HG02885 (cell line): ENCODE measurements around the gene SLC43A3.

ENCODE experiments used
- ATAC-seq: cut with Tn5 transposase; IDR thresholded peaks from one replicate; pipeline ENCODE4 v1.9.1; 2021; ENCODE audit warnings: mild to moderate bottlenecking; ENCODE audit not compliant: unreplicated experiment, poor library complexity

Gene SLC43A3

DNA sequence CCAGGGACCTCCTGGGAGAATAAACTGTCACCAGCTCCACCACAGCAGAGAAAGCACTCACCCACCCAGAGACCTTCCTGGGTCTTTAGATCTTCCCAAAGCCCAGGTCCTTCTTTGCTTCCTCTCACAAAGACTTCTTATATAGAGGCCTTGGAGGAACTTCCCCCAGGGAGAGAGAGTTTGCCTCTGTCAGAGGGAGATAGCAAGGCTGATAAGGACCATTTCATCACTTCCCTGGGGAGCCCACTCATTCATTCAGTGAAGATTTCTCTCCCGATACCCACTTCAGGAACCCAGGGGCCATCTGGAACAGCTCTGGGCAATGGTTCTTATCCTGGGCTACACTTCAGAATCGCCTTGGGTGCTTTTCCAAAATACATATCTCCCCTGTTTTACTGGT is 36.4 kb downstream of the SLC43A3 start, which contains the start of gene PRG2:
PRG2 (minus strand) TSS at position 116 of the 400 bp plus-strand sequence. CDS start 706 bp downstream, outside the sequence.
- no peak for ATAC-seq

DNA sequence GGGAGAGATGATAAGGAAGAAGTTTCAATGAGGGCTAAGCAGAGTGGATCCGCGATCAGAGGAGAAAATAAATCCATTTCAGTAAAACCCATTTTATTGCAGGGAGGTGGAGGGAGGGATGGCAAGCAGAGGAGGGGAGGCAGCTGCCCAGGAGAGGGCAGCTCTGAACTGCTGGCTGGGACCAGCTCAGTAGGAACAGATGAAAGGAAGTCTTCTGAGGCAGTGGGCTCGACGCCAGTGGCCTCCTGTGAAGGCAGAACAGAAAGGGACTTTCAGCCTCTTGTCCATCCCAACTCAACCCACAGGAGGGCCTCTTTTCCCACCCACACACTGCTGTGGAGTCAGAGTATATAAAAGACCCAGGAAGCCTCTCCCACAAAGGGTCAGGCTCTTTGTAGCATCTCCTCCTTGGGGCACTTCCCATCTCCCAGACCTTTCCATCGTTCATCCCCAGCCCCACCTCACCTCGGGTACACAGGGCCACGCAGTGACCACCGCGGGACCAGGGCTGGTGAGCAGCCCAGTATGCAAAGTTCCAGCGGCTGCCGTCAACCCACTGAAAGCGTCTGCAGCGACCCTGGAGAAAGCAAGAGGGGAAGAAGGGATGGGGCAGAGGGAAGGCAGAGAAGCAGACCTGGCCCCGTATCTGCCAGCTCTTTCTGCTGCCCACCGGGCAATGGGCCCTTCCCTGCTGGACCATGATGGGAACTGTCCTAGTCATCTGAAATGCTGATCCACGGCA is 39.5 kb downstream of the SLC43A3 start:
- ATAC-seq: no peak

DNA sequence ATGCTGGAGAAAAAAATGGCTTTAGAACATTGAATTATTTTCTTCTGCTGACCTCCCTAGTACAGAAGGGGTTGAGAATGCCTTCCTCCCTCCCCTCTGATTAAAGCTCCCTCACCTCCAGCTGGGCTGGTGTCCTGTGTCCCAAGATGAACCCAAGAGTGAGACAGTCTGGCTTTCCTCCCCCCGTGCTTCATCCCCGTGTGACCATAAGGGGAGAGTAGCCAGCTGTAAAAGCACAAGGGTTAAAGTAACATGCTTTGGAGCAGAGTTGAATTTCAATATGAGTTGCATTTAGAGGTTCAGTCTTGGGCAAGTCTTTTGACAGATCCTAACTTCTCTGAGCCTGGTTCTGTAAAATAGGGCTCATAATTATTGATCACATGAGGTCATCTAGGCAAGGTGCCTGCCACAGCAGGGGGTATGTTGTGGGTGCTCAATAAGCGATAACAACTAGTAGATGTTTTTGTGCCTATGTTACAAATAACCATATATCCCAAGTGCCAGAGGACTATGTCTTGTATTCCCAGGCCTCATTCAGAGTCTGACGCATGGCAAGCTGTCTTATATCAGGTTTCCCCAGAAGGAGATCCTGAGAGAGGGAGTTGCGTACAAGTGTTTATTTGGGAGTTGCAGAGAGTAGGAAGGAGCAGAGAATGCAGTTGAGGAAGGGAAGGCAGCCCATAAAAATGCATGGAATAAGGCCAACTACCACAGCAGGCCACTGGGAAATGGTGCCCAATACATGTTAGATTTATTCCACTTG is 40.6 kb downstream of the SLC43A3 start:
- no peak for ATAC-seq

DNA sequence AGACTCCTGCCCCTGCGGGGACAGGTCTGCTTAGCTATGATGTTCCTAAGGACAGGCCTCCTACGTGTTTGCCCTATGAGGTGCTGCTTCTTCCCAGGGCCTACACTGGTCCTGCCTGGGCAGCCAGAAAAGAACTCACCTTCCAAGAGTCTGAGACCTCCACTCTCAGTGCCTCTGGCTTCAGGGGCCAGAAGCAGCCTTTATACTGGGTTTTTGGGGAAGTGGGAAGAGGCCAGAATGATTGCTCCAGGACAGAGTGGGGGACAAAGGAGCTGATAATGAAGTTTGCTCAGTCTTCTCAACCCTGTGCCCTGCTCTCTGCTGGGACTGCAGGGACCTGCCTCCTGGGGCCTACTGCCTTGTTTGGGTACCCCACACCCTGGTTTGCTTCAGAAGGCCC is 45.9 kb downstream of the SLC43A3 start, which contains the start of gene PRG3:
PRG3 (minus strand) TSS at position 176 of the 400 bp plus-strand sequence. CDS start 442 bp downstream, outside the sequence.
- no peak for ATAC-seq

DNA sequence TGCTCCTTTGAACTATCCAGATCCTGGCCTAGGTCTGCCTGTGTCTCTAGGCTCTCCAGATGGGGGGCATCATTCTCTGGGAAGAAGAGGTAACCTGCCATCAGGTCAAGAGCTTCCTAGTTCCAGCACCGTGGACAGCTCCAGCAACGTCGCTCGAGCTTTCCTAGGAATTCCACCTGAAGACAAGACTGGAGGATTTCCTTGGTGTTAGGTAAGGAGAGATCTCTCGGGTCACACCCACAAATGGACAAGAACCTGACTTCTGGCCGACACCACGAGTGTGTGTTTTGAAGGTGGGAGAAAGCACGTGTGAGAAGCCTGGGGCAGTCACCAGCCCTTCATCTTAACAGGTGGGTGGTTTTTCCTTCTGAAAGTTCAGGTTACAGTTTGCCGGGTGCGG is 47.2 kb downstream of the SLC43A3 start:
- ATAC-seq: no peak

DNA sequence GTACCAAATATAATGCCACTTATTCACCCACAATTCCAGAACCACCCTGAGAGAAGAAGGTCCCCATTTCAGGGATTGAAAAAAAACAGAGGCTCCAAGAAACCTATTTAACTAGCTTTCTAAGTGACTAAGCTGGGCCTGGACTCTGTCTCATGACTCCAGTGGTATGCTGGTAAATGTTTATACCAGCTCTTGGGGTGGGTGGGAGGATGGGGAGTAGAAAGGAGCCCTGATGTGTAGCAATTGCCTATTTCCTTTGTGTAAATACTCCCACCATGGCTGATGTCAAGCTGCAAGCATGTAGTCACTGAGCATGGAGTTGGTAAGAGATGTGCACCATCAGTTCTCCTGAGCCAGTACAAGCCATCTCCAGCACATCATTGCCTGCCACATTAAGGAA is 48.7 kb downstream of the SLC43A3 start:
- no peak for ATAC-seq

DNA sequence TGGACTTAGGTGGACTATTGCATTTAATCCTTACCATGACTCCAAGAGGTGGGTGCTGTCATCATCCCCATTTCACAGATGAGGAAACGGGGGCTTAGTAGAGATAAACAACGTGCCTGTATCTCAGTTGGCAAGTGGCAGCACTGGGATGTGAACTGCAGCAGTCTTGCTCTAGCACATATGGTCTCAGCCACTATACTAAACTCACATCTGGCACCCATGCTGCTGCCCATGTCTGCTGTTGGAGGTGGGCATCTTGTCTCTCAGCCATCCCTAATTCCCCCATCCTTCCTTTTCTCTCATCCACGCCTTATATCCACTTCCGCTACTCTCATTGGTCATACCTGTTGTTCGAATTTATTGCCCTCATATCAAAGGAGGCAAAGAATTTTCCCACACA is 49.8 kb downstream of the SLC43A3 start:
- no peak for ATAC-seq

DNA sequence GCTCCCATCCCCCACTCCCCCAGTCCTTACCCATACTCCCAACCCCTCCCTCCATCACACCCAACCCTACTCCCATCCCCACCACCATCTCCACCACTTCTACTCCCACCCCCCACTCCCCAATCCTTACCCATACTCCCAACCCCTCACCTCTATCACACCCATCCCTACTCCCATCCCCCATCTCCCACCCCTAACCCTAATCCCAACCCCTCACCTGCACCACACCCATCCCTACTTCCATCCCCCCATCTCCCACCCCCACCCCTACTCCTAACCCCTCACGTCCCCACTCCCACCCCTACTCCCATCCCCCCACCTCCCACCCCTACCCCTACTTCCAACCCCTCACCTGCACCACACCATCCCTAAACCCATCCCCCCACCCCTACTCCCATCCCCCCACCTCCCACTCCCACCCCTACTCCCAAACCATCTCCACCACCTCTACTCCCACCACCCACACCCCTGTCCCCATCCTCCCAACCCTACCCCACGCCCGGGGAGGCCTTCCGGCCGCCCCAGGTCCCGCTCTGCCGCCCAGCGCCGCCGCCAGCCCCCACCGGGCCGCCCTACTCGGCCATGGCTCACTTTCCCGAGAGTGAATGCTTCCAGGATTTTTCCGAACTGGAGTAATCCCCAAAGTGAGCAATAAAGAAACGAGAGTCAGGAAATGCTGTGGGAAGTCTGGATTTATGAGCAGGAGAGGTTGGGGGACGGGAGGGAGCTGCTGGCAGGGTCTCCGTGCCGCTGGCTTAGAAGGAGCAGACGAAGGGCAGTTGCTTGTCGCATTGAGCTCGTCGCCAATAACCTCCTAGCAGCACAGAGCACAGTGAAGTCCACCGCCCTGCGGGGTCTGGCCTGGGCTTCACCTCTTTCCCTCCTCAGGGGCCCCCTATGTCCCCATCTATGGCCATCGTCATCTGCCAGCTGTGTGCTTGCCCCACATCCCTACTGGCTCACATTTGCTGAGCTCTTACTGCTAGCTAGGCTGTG is 50.5 kb downstream of the SLC43A3 start:
- ATAC-seq: no peak

DNA sequence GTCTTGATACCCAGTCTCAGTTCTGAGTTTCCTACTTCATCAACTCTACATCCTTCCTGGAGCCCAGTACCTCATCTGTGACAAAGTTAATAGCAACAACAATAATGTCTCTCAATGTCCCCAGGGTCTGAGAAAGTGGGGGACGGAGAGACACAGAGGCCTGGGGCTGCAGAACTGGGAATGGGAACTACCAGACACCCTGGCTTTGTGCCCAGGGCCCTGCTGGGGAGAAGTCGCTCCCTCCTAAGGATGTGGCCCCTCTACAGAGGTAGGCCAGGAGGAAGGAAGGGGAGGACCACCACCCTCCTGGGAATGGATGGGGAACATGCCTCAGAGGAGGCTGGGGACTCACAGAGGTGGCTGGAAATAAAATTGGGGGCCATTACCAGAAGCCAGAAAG is 51.4 kb downstream of the SLC43A3 start:
- ATAC-seq: no peak

DNA sequence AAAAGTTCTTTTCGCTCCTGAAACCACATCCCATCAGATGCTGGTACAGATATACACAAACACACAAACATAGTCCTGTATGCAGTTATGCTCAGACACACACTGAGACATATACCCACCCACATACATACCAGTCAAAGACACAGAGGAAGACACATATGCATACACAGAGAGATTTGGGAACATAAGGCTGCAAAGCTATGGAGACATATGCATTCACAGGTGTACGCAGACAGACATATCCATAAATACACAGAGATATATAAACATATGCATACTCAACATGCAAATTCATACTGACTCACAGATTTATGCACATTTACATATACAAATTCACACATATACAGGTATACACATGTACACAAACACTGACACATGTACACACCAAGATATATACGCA is 52.0 kb downstream of the SLC43A3 start:
- no peak for ATAC-seq

DNA sequence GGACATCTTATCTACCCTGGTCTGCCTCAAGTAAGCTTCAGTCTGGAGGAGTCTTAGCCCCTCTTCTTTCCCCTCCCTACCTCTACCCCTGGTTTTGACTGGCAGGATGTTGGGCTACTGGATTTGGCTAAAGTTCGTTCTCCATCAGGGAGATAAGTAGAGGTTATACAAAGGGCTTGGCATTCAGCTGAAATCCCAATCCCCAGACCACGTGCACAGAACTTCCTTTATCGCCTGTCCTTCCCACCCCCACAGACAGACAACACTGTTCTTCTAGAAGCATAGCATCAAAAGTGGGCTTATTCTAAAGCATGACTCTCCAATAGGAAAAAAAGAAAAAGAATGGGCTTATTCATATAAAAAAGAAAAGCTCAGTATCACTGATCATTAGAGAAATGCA is 53.8 kb downstream of the SLC43A3 start:
- ATAC-seq: no peak

DNA sequence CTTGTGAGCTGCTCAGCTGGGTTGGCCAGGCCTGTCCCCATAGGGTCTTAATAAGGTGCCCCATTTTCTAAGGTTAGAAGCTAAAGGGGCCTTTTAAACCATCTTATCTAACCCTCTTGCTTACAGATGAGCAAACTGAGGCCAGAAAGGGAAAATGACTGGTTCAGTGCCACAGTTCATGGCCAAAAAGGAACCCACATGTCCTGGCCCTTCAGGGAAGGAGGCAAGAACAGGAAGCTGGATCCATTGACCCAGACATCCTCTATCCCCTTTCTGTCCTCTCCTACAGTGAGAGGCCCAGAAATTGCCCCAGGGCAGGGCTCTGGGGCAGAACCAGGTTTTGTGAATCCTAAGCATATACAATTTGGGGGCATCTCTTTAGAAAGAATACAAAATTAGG is 56.0 kb downstream of the SLC43A3 start:
- ATAC-seq: no peak

DNA sequence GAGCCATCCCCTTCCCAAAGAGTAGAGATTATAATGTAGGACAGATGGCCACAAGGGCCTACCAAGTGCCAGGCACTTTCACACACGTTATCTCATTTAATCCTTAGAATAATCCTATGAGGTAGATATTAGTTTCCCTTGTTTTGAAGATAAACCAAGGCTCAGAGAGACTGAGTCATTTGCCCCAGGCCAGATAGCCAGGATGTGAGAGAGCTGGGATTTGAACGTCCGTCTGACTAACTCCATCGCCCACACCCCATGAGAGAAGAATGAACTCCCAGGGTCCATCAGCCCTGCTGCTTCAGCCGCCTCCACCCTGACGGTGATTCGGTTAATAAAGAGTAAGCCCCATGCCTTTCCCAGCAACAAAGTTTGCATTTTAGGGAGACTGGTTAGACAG is 56.7 kb downstream of the SLC43A3 start:
- no peak for ATAC-seq

DNA sequence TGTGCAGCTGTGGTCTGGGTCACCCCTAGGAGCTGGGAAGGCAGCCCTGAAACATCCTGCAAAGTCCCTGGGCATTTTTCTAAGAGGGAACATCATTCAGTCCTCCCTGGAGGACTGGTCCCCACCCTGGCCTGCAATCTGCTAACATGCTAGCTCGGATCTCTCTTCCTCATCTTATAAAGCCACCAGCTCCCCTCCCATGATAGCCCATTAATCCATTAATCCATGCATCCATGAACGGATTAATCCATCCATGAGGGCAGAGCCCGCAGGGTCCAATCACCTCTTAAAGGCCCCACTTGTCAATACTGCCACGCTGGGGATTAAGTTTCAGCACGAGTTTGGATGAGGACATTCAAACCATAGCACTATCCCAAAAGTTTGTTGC is 58.1 kb downstream of the SLC43A3 start:
- no peak for ATAC-seq

DNA sequence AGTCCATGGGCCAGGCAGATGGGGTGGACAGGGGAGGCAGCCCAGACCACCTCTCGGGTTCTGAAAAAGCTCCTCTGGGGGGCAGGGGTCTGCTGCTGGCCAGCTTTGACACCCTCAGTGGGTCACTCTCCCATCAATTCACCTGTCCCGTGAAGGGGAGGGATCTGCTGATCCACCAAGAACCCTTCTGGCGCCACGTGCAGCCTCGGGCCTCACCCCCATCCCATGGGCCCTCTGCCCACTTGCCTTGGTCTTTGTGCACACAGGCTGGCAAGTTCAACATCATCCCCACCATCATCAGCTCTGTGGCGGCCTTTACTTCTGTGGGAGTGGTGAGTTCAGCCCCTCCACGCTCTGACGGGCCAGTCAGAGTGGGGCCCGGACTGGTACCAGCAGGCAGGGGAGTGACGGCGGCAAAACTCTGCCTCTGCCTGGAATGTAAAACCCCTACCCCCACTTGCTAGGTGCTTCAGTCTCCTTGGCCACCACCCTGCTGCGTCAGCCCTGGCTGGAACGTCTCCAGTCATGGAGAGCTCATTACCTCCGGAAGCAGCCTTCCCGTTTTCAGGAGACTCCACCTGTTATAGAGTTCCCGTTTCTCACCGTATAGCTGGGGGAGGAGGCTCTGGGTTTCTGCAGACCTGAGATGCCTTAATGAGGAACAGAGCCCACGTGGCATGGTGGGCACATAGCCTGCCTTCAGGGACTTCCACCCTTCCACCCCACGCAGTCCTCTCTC is 58.6 kb downstream of the SLC43A3 start:
- no peak for ATAC-seq

DNA sequence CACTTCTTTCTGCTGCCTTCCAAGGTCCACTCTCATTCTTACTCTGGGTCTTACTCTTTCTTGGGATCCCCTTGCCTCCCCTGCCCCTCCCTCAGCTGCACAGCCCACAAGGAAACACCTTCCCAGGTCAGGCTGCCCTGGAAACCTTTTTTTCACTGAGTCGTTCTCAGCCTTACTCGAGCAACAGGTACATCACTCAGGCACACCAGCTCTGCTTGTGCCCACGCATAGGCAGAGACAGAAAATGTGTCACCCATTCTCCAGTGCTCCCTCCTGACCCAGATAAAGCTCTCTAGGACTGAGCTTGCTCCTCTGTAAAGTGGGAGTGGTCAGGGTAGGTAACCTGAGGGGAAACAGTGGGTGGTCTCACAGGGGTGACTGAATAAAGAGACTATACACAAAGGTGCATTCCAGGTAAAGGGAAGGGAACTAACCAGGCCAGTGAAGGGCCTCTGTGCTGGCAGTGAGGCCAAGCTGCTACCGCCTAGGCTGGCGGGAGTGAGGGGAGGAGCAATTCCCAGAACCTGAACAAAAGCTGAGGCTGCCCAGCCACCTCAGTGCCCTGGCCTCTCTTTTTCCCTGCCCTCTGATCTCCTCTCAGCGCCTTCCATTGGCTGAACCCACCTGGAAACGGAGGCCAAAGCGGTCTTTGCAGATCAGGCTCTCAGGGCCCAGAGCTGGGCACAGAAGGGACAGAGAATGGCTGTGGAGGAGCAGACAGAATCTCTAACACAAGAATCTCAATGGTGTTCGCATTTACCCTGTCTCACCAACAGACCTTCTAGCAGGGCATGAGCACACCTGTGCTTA is 61.9 kb downstream of the SLC43A3 start:
- ATAC-seq: no peak

DNA sequence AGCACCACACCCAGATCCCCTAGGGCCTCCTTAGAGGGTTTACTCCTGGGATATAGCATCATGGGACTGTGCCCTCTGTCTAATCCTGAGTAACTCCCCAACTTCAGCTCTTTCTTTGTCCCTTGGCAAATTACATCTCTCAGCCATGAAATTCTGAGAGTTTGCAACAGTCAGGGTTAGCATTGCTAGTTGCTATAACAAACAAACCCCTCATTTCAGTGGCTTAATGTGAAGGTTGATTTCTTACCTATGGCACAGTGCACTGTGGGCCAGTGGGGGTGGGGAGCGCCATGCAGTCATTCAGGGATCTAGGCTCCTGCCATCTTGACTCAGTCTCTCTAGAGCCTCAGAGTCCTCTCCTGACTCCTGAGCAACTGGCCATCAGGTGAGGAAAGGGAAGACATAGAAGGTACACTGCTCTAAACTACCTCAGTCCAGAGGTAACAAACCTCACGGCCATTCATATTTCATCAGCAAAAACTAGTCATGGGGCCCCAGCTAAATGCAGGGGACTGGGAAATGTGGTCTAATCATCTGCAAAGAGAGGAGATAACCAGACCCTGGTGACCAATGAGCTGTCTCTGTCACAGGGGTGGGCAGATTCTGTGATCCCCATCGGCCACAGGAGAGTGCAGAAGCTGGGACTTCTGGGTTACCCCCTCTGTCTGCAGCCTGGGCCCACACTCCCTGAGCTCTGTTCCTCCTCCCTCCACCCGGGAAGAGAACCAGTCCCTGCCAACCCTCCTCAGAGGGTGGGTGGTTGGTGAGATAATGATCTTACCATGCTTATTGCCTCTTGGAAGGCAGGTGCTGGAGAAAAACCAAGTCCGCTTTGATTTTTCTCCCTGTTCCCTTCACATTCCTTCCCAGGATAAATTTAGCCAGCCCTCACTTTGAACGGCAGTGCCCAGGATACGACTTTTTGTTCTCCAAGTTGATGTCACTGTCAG is 63.5 kb downstream of the SLC43A3 start:
- ATAC-seq: no peak

DNA sequence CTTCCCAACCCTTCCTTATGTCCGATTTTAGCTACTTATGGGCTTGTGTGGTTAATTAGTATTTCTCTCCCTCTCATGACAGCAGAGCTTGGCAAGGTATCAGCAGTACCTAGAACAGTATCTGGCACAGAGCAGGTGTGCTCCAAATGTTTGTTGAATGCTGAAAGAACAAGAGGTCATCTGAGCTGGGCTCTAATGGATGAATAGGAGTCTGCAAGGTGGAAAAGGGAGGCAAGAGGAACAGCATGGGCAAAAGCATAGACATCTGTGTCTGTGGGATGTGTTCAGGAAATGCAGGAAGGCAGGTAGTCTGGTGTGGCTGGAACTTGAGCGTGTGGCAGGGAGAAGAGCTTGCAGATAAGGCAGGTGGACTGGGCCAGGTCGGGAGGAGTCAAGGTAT is 65.0 kb downstream of the SLC43A3 start:
- ATAC-seq: no peak
